ENCODE data around the gene BMPR1A.

- TF ChIP-seq POLR2AphosphoS5 (IDR thresholded peaks at IDR 0.05; ENCODE audit: low read depth) (no peak), CTCF (IDR thresholded peaks at IDR 0.05; ENCODE audit: insufficient read depth, low read length) (no peak)
- TF ChIP-seq, protein P1, sequence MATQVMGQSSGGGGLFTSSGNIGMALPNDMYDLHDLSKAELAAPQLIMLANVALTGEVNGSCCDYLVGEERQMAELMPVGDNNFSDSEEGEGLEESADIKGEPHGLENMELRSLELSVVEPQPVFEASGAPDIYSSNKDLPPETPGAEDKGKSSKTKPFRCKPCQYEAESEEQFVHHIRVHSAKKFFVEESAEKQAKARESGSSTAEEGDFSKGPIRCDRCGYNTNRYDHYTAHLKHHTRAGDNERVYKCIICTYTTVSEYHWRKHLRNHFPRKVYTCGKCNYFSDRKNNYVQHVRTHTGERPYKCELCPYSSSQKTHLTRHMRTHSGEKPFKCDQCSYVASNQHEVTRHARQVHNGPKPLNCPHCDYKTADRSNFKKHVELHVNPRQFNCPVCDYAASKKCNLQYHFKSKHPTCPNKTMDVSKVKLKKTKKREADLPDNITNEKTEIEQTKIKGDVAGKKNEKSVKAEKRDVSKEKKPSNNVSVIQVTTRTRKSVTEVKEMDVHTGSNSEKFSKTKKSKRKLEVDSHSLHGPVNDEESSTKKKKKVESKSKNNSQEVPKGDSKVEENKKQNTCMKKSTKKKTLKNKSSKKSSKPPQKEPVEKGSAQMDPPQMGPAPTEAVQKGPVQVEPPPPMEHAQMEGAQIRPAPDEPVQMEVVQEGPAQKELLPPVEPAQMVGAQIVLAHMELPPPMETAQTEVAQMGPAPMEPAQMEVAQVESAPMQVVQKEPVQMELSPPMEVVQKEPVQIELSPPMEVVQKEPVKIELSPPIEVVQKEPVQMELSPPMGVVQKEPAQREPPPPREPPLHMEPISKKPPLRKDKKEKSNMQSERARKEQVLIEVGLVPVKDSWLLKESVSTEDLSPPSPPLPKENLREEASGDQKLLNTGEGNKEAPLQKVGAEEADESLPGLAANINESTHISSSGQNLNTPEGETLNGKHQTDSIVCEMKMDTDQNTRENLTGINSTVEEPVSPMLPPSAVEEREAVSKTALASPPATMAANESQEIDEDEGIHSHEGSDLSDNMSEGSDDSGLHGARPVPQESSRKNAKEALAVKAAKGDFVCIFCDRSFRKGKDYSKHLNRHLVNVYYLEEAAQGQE (IDR thresholded peaks at IDR 0.05; ENCODE audit: insufficient replicate concordance, low read depth): no peak
These were observed 19.4 kb downstream of the BMPR1A start for GRCh38 chr10:86775870-86776180.
